Osteoblast (primary cell): ENCODE data around the gene TTC28. TPM values are rescaled to one million over a fixed set of nuclear protein-coding genes. Genes with fewer than 3 reads are reported as not detected.

Experiments used
- DNase-seq: peaks from one replicate; pipeline ENCODE4 v3.0.0; 2011; ENCODE audit warnings: low spot score, mixed read lengths; ENCODE audit not compliant: insufficient read length; ENCODE audit errors: missing footprints
- H2AFZ ChIP-seq: 2 replicates; pipeline ENCODE4 v1.6.0; 2011; ENCODE audit warnings: mild to moderate bottlenecking, low read length
- H3K27ac ChIP-seq: 2 replicates; pipeline ENCODE4 v1.5.1; 2011; ENCODE audit warnings: mild to moderate bottlenecking, low read depth, low read length, moderate library complexity
- H3K27me3 ChIP-seq: 2 replicates; pipeline ENCODE4 v1.6.0; 2012; ENCODE audit warnings: mild to moderate bottlenecking, control low read depth, inconsistent platforms, low read length, moderate library complexity; ENCODE audit not compliant: insufficient read depth
- H3K36me3 ChIP-seq: 2 replicates; pipeline ENCODE4 v1.5.1; 2011; ENCODE audit warnings: mild to moderate bottlenecking, low read length, control low read depth, moderate library complexity; ENCODE audit not compliant: insufficient read depth
- H3K4me1 ChIP-seq: 2 replicates; pipeline ENCODE4 v1.5.1; 2011; ENCODE audit warnings: mild to moderate bottlenecking, low read length, control low read depth, moderate library complexity; ENCODE audit not compliant: insufficient read depth
- H3K4me2 ChIP-seq: 2 replicates; pipeline ENCODE4 v1.6.0; 2011; ENCODE audit warnings: mild to moderate bottlenecking, low read length; ENCODE audit not compliant: insufficient read depth
- H3K4me3 ChIP-seq: fragments of 200-600 bp; sonication (generic); 3 replicates; pipeline ENCODE4 v1.5.1; 2012; ENCODE audit warnings: mild to moderate bottlenecking, low read length, inconsistent platforms; ENCODE audit not compliant: insufficient read depth
- H3K79me2 ChIP-seq: 2 replicates; pipeline ENCODE4 v1.6.0; 2012; ENCODE audit warnings: mild to moderate bottlenecking, low read length, control low read depth, inconsistent platforms; ENCODE audit not compliant: insufficient read depth
- H3K9me3 ChIP-seq: 2 replicates; pipeline ENCODE4 v1.5.1; 2011; ENCODE audit warnings: low read depth, low read length, control low read depth
- H4K20me1 ChIP-seq: 2 replicates; pipeline ENCODE4 v1.6.0; 2012; ENCODE audit warnings: mild to moderate bottlenecking, low read length, control low read depth; ENCODE audit not compliant: insufficient read depth
- CTCF ChIP-seq: IDR thresholded peaks from 2 replicates; pipeline ENCODE4 v1.5.1; 2011; ENCODE audit warnings: mild to moderate bottlenecking, low read depth, low read length, moderate library complexity; ENCODE audit errors: extremely low read depth
- total RNA-seq: library from RNA; depleted of rRNA; stranded (reverse); fragments of >200 nt; gene quantifications from 2 replicates; pipeline ENCODE4 v1.2.3, GENCODE V29; 2012

Gene TTC28
- total RNA-seq, 1 donor: 48.1 TPM

GRCh38 chr22:28105988-28106387 is 573.7 kb downstream of the TTC28 start:
- H3K9me3 ChIP-seq: no peaks in the 10 kb centered on the region
- H3K36me3 ChIP-seq: no peaks in the 10 kb centered on the region
- no peaks in the 10 kb centered on the region for H3K27me3 ChIP-seq
- H3K4me1 ChIP-seq: peaks cover 15% of the 10 kb centered on the region
- no peak for TF ChIP-seq CTCF
- H4K20me1 ChIP-seq: no peaks in the 10 kb centered on the region
- H3K4me2 ChIP-seq: no peak overlapping the region
- H2AFZ ChIP-seq: no peak overlapping the region
- DNase-seq: no peak
- H3K79me2 ChIP-seq: no peaks in the 10 kb centered on the region
- H3K27ac ChIP-seq: no peak overlapping the region
- H3K4me3 ChIP-seq: no peak overlapping the region

- no peaks in the 10 kb centered on the region for H4K20me1 ChIP-seq
- no peak overlapping the region for H3K27ac ChIP-seq
- H3K4me3 ChIP-seq: no peak overlapping the region
- TF ChIP-seq CTCF: no peak
- H3K27me3 ChIP-seq: no peaks in the 10 kb centered on the region
- H3K4me2 ChIP-seq: no peak overlapping the region
- no peak overlapping the region for H2AFZ ChIP-seq
- no peaks in the 10 kb centered on the region for H3K9me3 ChIP-seq
- H3K36me3 ChIP-seq: no peaks in the 10 kb centered on the region
- H3K4me1 ChIP-seq: peaks cover 15% of the 10 kb centered on the region
- DNase-seq: no peak
- no peaks in the 10 kb centered on the region for H3K79me2 ChIP-seq
Measured at GRCh38 chr22:28105413-28105812, 574.2 kb downstream of the TTC28 start.

DNA sequence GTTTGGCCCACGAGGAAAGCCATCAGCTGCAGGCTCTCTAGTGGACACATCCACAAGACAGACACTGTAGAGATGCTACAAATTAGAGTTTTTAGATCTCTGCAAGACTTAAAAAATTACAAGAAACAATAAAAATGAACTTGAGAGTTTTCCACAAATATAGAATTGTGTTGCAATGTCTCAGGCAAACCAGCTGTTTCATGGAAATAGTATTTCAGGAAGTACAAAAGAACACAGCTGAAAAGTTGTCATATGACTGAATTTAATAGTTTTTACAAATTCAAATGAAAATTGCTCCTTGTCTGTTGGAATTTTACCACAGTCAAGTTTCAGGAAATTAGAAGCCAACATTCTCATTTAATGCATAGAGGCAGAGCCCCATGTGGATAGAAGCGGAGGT is 576.0 kb downstream of the TTC28 start:
- Histone ChIP-seq H3K79me2 (no peaks in the 10 kb centered on the region), H3K4me1 (no peaks in the 10 kb centered on the region), H3K27me3 (no peaks in the 10 kb centered on the region), H2AFZ (no peak overlapping the region), H3K36me3 (no peaks in the 10 kb centered on the region), H3K9me3 (no peaks in the 10 kb centered on the region), H3K4me2 (no peak overlapping the region), H3K4me3 (no peak overlapping the region), H3K27ac (no peak overlapping the region), H4K20me1 (no peaks in the 10 kb centered on the region)
- TF ChIP-seq CTCF: no peak
- DNase-seq: peak; percentile 76

DNA sequence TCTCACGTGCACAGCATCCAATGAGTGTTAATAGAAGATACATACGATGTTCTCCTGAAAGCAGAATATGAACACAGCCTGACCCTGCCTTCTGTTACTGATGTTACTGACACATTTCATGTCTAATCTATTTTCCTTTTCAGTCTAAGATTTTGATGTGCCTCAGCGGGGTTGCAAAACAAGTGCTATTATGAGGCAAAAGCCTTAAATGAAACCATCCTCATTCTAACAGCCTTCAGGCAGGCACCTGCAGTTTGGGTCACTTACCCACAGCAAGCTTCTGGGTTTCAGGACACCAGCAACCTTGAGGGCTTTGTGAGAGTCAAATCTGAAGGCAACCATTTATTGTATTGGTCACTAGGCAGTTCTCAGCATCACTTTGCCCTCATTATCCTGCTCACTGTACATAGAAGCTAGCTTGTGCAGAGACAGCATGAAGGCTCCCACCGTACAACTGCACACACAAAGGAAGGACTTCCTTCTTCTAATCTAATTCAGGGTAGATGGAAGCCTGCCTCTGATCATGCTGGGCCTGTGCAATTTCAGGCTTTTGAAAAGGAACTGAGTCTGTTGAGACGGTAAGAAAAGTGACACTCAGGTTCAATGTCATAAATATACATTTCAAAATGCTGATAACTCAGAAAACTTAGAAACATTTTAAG is 577.4 kb downstream of the TTC28 start:
- no peak for TF ChIP-seq CTCF
- H3K4me1 ChIP-seq: no peaks in the 10 kb centered on the region
- H4K20me1 ChIP-seq: no peaks in the 10 kb centered on the region
- H3K4me3 ChIP-seq: no peak overlapping the region
- H3K27me3 ChIP-seq: no peaks in the 10 kb centered on the region
- no peak overlapping the region for H3K4me2 ChIP-seq
- no peak overlapping the region for H3K27ac ChIP-seq
- no peaks in the 10 kb centered on the region for H3K79me2 ChIP-seq
- no peaks in the 10 kb centered on the region for H3K9me3 ChIP-seq
- peak; percentile 43 for DNase-seq
- H2AFZ ChIP-seq: no peak overlapping the region
- no peaks in the 10 kb centered on the region for H3K36me3 ChIP-seq
